Measurements from ENCODE around the gene FXR2. TPM values are rescaled to one million over a fixed set of nuclear protein-coding genes. Genes with fewer than 3 reads are reported as not detected.

Gene FXR2
- polyA plus RNA-seq, 1 donor from 2014 or later: 20.0 TPM

- no peak overlapping the region for H3K27ac Mint-ChIP-seq
- no peaks in the 10 kb centered on the region for H3K36me3 Mint-ChIP-seq
- H3K4me3 Mint-ChIP-seq: no peak overlapping the region
- H3K27me3 Mint-ChIP-seq: no peaks in the 10 kb centered on the region
- no peaks in the 10 kb centered on the region for H3K9me3 Mint-ChIP-seq
- peaks cover 5 to 13% (median 12%) of the 10 kb centered on the region in 3 donors for H3K4me1 Mint-ChIP-seq
Measured at GRCh38 chr17:7544911-7545310, 69.8 kb downstream of the FXR2 start.

Other genes with a start within 250 kb of the FXR2 start
- 4.4 TPM for gene TNK1, start 233.8 kb downstream of the FXR2 start, polyA plus RNA-seq
- 113 TPM for gene PLSCR3, start 220.4 kb downstream of the FXR2 start, polyA plus RNA-seq
- 84.7 TPM for gene TMEM256, start 210.8 kb downstream of the FXR2 start, polyA plus RNA-seq
- not detected for gene NLGN2, start 207.1 kb downstream of the FXR2 start, polyA plus RNA-seq
- gene SPEM1, start 194.6 kb downstream of the FXR2 start, polyA plus RNA-seq: not detected
- gene SPEM2, start 189.3 kb downstream of the FXR2 start, polyA plus RNA-seq: not detected
- gene SPEM3, start 186.0 kb downstream of the FXR2 start, polyA plus RNA-seq: not detected
- gene TMEM102, start 179.5 kb downstream of the FXR2 start, polyA plus RNA-seq: 25.5 TPM
- gene FGF11, start 175.4 kb downstream of the FXR2 start, polyA plus RNA-seq: not detected
- gene CHRNB1, start 169.8 kb downstream of the FXR2 start, polyA plus RNA-seq: 13.8 TPM
- gene ZBTB4, start 135.3 kb downstream of the FXR2 start, polyA plus RNA-seq: 15.9 TPM
- gene SLC35G6, start 133.5 kb downstream of the FXR2 start, polyA plus RNA-seq: not detected
- 55.7 TPM for gene POLR2A, start 130.5 kb downstream of the FXR2 start, polyA plus RNA-seq
- 45.1 TPM for gene TNFSF12, start 65.8 kb downstream of the FXR2 start, polyA plus RNA-seq
- gene TNFSF13, start 56.1 kb downstream of the FXR2 start, polyA plus RNA-seq: 5.1 TPM
- gene SENP3, start 53.0 kb downstream of the FXR2 start, polyA plus RNA-seq: 19.0 TPM
- 26.9 TPM for gene CD68, start 35.3 kb downstream of the FXR2 start, polyA plus RNA-seq
- 37.9 TPM for gene MPDU1, start 31.0 kb downstream of the FXR2 start, polyA plus RNA-seq
- not detected for gene SOX15, start 24.8 kb downstream of the FXR2 start, polyA plus RNA-seq
- 37.7 TPM for gene SAT2, start 12.9 kb upstream of the FXR2 start, polyA plus RNA-seq
- gene SHBG, start 15.2 kb upstream of the FXR2 start, polyA plus RNA-seq: not detected
- not detected for gene ATP1B2, start 36.0 kb upstream of the FXR2 start, polyA plus RNA-seq
- 55.0 TPM for gene TP53, start 72.6 kb upstream of the FXR2 start, polyA plus RNA-seq
- 15.3 TPM for gene WRAP53, start 73.6 kb upstream of the FXR2 start, polyA plus RNA-seq
- not detected for gene EFNB3, start 90.3 kb upstream of the FXR2 start, polyA plus RNA-seq
- gene DNAH2, start 102.8 kb upstream of the FXR2 start, polyA plus RNA-seq: not detected
- 1.9 TPM for gene KDM6B, start 219.3 kb upstream of the FXR2 start, polyA plus RNA-seq
- not detected for gene TMEM88, start 240.2 kb upstream of the FXR2 start, polyA plus RNA-seq
- 170 TPM for gene NAA38, start 242.7 kb upstream of the FXR2 start, polyA plus RNA-seq
- gene CYB5D1, start 243.1 kb upstream of the FXR2 start, polyA plus RNA-seq: 8.0 TPM